NCI-H2227 (cell line): ENCODE measurements around the gene IL27RA.

Source experiments
- DNase-seq: peaks from one replicate; lab custom pipeline; 2025; ENCODE audit not compliant: unreplicated experiment; lab: John Stamatoyannopoulos, UW

IL27RA gene

GRCh38 chr19:14031719-14032480 lies at the start of gene IL27RA:
Gene IL27RA, plus strand, starts transcription at chr19:14031762. Its CDS starts 111 bp downstream, at chr19:14031873.
- DNase-seq = peak; percentile 50

- DNase-seq = no peak
Measured at GRCh38 chr19:13981988-13982501, 49.5 kb upstream of the IL27RA start.

- no peak for DNase-seq
Measured at GRCh38 chr19:13982773-13983172, 48.8 kb upstream of the IL27RA start.

- no peak for DNase-seq
Measured at GRCh38 chr19:13983213-13983889, 48.2 kb upstream of the IL27RA start.

- DNase-seq = no peak
Measured at GRCh38 chr19:13984186-13984585, 47.4 kb upstream of the IL27RA start.

GRCh38 chr19:13984875-13985741 lies 46.5 kb upstream of the IL27RA start:
- no peak for DNase-seq

GRCh38 chr19:13985771-13986347 lies 45.7 kb upstream of the IL27RA start:
- DNase-seq = no peak

GRCh38 chr19:13986348-13986904 lies 45.1 kb upstream of the IL27RA start:
- DNase-seq = peak; percentile 57

GRCh38 chr19:13987101-13987890 lies 44.3 kb upstream of the IL27RA start:
- no peak for DNase-seq

GRCh38 chr19:13989487-13989886 lies 42.1 kb upstream of the IL27RA start:
- DNase-seq = no peak

- no peak for DNase-seq
Measured at GRCh38 chr19:13990085-13990484, 41.5 kb upstream of the IL27RA start.

GRCh38 chr19:13992025-13992424 lies 39.5 kb upstream of the IL27RA start:
- DNase-seq = no peak

- peak; percentile 42 for DNase-seq
Measured at GRCh38 chr19:13993590-13994300, 37.8 kb upstream of the IL27RA start.

- no peak for DNase-seq
Measured at GRCh38 chr19:13995017-13995728, 36.4 kb upstream of the IL27RA start.

- no peak for DNase-seq
Measured at GRCh38 chr19:13995878-13996765, 35.4 kb upstream of the IL27RA start.

- no peak for DNase-seq
Measured at GRCh38 chr19:13996928-13997630, 34.5 kb upstream of the IL27RA start.

GRCh38 chr19:13997631-13997962 lies 34.0 kb upstream of the IL27RA start:
- no peak for DNase-seq
